ENCODE measurements around the gene RNF220. TPM values are rescaled to one million over a fixed set of nuclear protein-coding genes. Genes with fewer than 3 reads are reported as not detected.

The RNF220 gene
- total and polyA plus RNA-seq, 2 experiments from 2014 or later = 47.4 to 123 TPM

GRCh38 chr1:44689447-44689765 lies 284.4 kb downstream of the RNF220 start:
- no peaks in the 10 kb centered on the region for H3K4me1 ChIP-seq (ENCODE audit: insufficient read depth)
- no peak overlapping the region for H2AFZ ChIP-seq
- no peak for TF ChIP-seq EZH2 (IDR thresholded peaks at IDR 0.05; ENCODE audit: insufficient read depth, poor library complexity, severe bottlenecking)
- TF ChIP-seq EZH2phosphoT487 (IDR thresholded peaks at IDR 0.05; ENCODE audit: insufficient read depth, low read depth) = no peak
- H3K4me3 ChIP-seq = no peak overlapping the region
- no peak overlapping the region for H3K27ac ChIP-seq
- in situ Hi-C loops (cut with MboI) = no loop called here
- no peak for DNase-seq
- no peaks in the 10 kb centered on the region for H3K9me2 ChIP-seq (ENCODE audit: insufficient read depth)
- H3K36me3 ChIP-seq (ENCODE audit: low read depth) = no peaks in the 10 kb centered on the region
- no peaks in the 10 kb centered on the region for H3K79me2 ChIP-seq (ENCODE audit: insufficient read depth)
- no peaks in the 10 kb centered on the region for H3F3A ChIP-seq (ENCODE audit: insufficient read depth)
- H3K27me3 ChIP-seq (replicated peaks; ENCODE audit: insufficient read depth) = no peaks in the 10 kb centered on the region
- H3K4me2 ChIP-seq (ENCODE audit: unreplicated experiment) = no peak overlapping the region
- WGBS, 2 experiments (ENCODE audit: low coverage in 1 of 2, low lambda C conversion rate in 2 of 2, missing lambda C conversion rate in 2 of 2) = 95 to 98% methylated on average over 3 of the region's 3 CpGs
- no peaks in the 10 kb centered on the region for H3K9me3 ChIP-seq (ENCODE audit: low read depth)
- no peak overlapping the region for H3K9ac ChIP-seq
- H4K20me1 ChIP-seq (ENCODE audit: insufficient read depth) = no peaks in the 10 kb centered on the region

GRCh38 chr1:44693159-44693558 lies 288.1 kb downstream of the RNF220 start:
- H2AFZ ChIP-seq = no peak overlapping the region
- H3K9me2 ChIP-seq (ENCODE audit: insufficient read depth) = no peaks in the 10 kb centered on the region
- no peaks in the 10 kb centered on the region for H3K27me3 ChIP-seq (replicated peaks; ENCODE audit: insufficient read depth)
- no peaks in the 10 kb centered on the region for H3K36me3 ChIP-seq (ENCODE audit: low read depth)
- H3K79me2 ChIP-seq (ENCODE audit: insufficient read depth) = no peaks in the 10 kb centered on the region
- H3K27ac ChIP-seq = no peak overlapping the region
- in situ Hi-C loops (cut with MboI) = no loop called here
- no peaks in the 10 kb centered on the region for H4K20me1 ChIP-seq (ENCODE audit: insufficient read depth)
- no peak overlapping the region for H3K4me3 ChIP-seq
- no peak overlapping the region for H3K4me2 ChIP-seq (ENCODE audit: unreplicated experiment)
- no peaks in the 10 kb centered on the region for H3K9me3 ChIP-seq (ENCODE audit: low read depth)
- DNase-seq = no peak
- no peak overlapping the region for H3K9ac ChIP-seq
- H3F3A ChIP-seq (ENCODE audit: insufficient read depth) = no peaks in the 10 kb centered on the region
- 84 to 90% methylated on average over 2 of the region's 2 CpGs for WGBS, 2 experiments (ENCODE audit: low coverage in 1 of 2, low lambda C conversion rate in 2 of 2, missing lambda C conversion rate in 2 of 2)
- H3K4me1 ChIP-seq (ENCODE audit: insufficient read depth) = no peaks in the 10 kb centered on the region
- TF ChIP-seq EZH2phosphoT487 (IDR thresholded peaks at IDR 0.05; ENCODE audit: insufficient read depth, low read depth) = no peak
- TF ChIP-seq EZH2 (IDR thresholded peaks at IDR 0.05; ENCODE audit: insufficient read depth, poor library complexity, severe bottlenecking) = no peak

- H2AFZ ChIP-seq = no peak overlapping the region
- TF ChIP-seq EZH2phosphoT487 (IDR thresholded peaks at IDR 0.05; ENCODE audit: insufficient read depth, low read depth) = no peak
- TF ChIP-seq EZH2 (IDR thresholded peaks at IDR 0.05; ENCODE audit: insufficient read depth, poor library complexity, severe bottlenecking) = no peak
- no peaks in the 10 kb centered on the region for H3K27me3 ChIP-seq (replicated peaks; ENCODE audit: insufficient read depth)
- in situ Hi-C loops (cut with MboI) = no loop called here
- no peaks in the 10 kb centered on the region for H3K9me3 ChIP-seq (ENCODE audit: low read depth)
- 95 to 99% methylated on average over 3 of the region's 3 CpGs for WGBS, 2 experiments (ENCODE audit: low coverage in 1 of 2, low lambda C conversion rate in 2 of 2, missing lambda C conversion rate in 2 of 2)
- H4K20me1 ChIP-seq (ENCODE audit: insufficient read depth) = no peaks in the 10 kb centered on the region
- H3K36me3 ChIP-seq (ENCODE audit: low read depth) = no peaks in the 10 kb centered on the region
- H3K9me2 ChIP-seq (ENCODE audit: insufficient read depth) = no peaks in the 10 kb centered on the region
- no peak for DNase-seq
- no peaks in the 10 kb centered on the region for H3K79me2 ChIP-seq (ENCODE audit: insufficient read depth)
- no peaks in the 10 kb centered on the region for H3K4me1 ChIP-seq (ENCODE audit: insufficient read depth)
- H3K4me3 ChIP-seq = no peak overlapping the region
- no peak overlapping the region for H3K27ac ChIP-seq
- no peak overlapping the region for H3K4me2 ChIP-seq (ENCODE audit: unreplicated experiment)
- no peak overlapping the region for H3K9ac ChIP-seq
- H3F3A ChIP-seq (ENCODE audit: insufficient read depth) = no peaks in the 10 kb centered on the region
Measured at GRCh38 chr1:44693900-44694299, 288.8 kb downstream of the RNF220 start.

- H3K9me2 ChIP-seq (ENCODE audit: insufficient read depth) = no peaks in the 10 kb centered on the region
- no peaks in the 10 kb centered on the region for H3K9me3 ChIP-seq (ENCODE audit: low read depth)
- H3F3A ChIP-seq (ENCODE audit: insufficient read depth) = no peaks in the 10 kb centered on the region
- no peak overlapping the region for H3K9ac ChIP-seq
- H3K4me1 ChIP-seq (ENCODE audit: insufficient read depth) = no peaks in the 10 kb centered on the region
- no peaks in the 10 kb centered on the region for H3K36me3 ChIP-seq (ENCODE audit: low read depth)
- TF ChIP-seq EZH2phosphoT487 (IDR thresholded peaks at IDR 0.05; ENCODE audit: insufficient read depth, low read depth) = no peak
- TF ChIP-seq EZH2 (IDR thresholded peaks at IDR 0.05; ENCODE audit: insufficient read depth, poor library complexity, severe bottlenecking) = no peak
- in situ Hi-C loops (cut with MboI) = no loop called here
- no peak overlapping the region for H3K27ac ChIP-seq
- H3K27me3 ChIP-seq (replicated peaks; ENCODE audit: insufficient read depth) = no peaks in the 10 kb centered on the region
- 89 to 92% methylated on average over 7 of the region's 7 CpGs for WGBS, 2 experiments (ENCODE audit: low coverage in 1 of 2, low lambda C conversion rate in 2 of 2, missing lambda C conversion rate in 2 of 2)
- H3K4me2 ChIP-seq (ENCODE audit: unreplicated experiment) = no peak overlapping the region
- H3K79me2 ChIP-seq (ENCODE audit: insufficient read depth) = no peaks in the 10 kb centered on the region
- H3K4me3 ChIP-seq = no peak overlapping the region
- no peak overlapping the region for H2AFZ ChIP-seq
- H4K20me1 ChIP-seq (ENCODE audit: insufficient read depth) = no peaks in the 10 kb centered on the region
- DNase-seq = no peak
Measured at GRCh38 chr1:44694863-44695478, 289.9 kb downstream of the RNF220 start.

GRCh38 chr1:44695671-44696070 lies 290.6 kb downstream of the RNF220 start:
- H4K20me1 ChIP-seq (ENCODE audit: insufficient read depth) = no peaks in the 10 kb centered on the region
- no peak overlapping the region for H3K27ac ChIP-seq
- no peaks in the 10 kb centered on the region for H3K36me3 ChIP-seq (ENCODE audit: low read depth)
- WGBS, 2 experiments (ENCODE audit: low coverage in 1 of 2, low lambda C conversion rate in 2 of 2, missing lambda C conversion rate in 2 of 2) = 84 to 88% methylated on average over 4 of the region's 4 CpGs
- no peaks in the 10 kb centered on the region for H3K4me1 ChIP-seq (ENCODE audit: insufficient read depth)
- H2AFZ ChIP-seq = no peak overlapping the region
- H3K27me3 ChIP-seq (replicated peaks; ENCODE audit: insufficient read depth) = no peaks in the 10 kb centered on the region
- TF ChIP-seq EZH2 (IDR thresholded peaks at IDR 0.05; ENCODE audit: insufficient read depth, poor library complexity, severe bottlenecking) (no peak), EZH2phosphoT487 (IDR thresholded peaks at IDR 0.05; ENCODE audit: insufficient read depth, low read depth) (no peak)
- no peak for DNase-seq
- H3K9me2 ChIP-seq (ENCODE audit: insufficient read depth) = no peaks in the 10 kb centered on the region
- H3K4me2 ChIP-seq (ENCODE audit: unreplicated experiment) = no peak overlapping the region
- H3K4me3 ChIP-seq = no peak overlapping the region
- H3K9me3 ChIP-seq (ENCODE audit: low read depth) = no peaks in the 10 kb centered on the region
- no peaks in the 10 kb centered on the region for H3K79me2 ChIP-seq (ENCODE audit: insufficient read depth)
- in situ Hi-C loops (cut with MboI) = no loop called here
- no peak overlapping the region for H3K9ac ChIP-seq
- no peaks in the 10 kb centered on the region for H3F3A ChIP-seq (ENCODE audit: insufficient read depth)
